ENCODE results near the gene PCBP4. TPM values are rescaled to one million over a fixed set of nuclear protein-coding genes. Genes with fewer than 3 reads are reported as not detected.

The PCBP4 gene
- total RNA-seq, 1 donor from 2014 or later: 37.1 TPM

DNA sequence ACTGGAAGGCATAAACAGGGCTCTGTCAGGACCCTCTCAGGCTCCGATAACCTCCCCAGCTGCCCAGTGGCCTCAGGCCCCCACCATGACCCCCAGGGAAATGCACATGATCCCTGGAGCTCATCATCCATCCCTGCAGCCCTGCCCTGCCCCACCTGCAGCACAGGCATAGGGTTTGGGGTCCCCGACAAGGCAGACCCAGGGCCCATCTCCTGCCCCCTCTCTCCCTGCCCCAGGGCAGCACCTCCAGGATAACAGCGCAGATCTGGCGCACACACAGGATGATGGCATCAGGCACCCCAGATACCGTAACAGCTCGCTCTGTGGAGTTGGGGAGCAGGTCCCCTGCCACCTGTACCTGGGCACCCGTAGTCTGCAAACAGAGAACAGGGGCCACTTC, 7.6 kb downstream of the PCBP4 start:
- TF ChIP-seq, protein P1, sequence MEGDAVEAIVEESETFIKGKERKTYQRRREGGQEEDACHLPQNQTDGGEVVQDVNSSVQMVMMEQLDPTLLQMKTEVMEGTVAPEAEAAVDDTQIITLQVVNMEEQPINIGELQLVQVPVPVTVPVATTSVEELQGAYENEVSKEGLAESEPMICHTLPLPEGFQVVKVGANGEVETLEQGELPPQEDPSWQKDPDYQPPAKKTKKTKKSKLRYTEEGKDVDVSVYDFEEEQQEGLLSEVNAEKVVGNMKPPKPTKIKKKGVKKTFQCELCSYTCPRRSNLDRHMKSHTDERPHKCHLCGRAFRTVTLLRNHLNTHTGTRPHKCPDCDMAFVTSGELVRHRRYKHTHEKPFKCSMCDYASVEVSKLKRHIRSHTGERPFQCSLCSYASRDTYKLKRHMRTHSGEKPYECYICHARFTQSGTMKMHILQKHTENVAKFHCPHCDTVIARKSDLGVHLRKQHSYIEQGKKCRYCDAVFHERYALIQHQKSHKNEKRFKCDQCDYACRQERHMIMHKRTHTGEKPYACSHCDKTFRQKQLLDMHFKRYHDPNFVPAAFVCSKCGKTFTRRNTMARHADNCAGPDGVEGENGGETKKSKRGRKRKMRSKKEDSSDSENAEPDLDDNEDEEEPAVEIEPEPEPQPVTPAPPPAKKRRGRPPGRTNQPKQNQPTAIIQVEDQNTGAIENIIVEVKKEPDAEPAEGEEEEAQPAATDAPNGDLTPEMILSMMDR (IDR thresholded peaks at IDR 0.05): no peak
- H3K36me3 ChIP-seq: no peaks in the 10 kb centered on the region
- H3K4me1 ChIP-seq: peaks cover 8% of the 10 kb centered on the region
- H3K9me3 ChIP-seq: no peaks in the 10 kb centered on the region
- H3K27ac ChIP-seq: no peak overlapping the region
- DNase-seq (no peak), ATAC-seq (no peak)
- intact Hi-C loops (cut with DNase I): no loop called here
- H3K4me3 ChIP-seq: no peak overlapping the region
- no peaks in the 10 kb centered on the region for H3K27me3 ChIP-seq

DNA sequence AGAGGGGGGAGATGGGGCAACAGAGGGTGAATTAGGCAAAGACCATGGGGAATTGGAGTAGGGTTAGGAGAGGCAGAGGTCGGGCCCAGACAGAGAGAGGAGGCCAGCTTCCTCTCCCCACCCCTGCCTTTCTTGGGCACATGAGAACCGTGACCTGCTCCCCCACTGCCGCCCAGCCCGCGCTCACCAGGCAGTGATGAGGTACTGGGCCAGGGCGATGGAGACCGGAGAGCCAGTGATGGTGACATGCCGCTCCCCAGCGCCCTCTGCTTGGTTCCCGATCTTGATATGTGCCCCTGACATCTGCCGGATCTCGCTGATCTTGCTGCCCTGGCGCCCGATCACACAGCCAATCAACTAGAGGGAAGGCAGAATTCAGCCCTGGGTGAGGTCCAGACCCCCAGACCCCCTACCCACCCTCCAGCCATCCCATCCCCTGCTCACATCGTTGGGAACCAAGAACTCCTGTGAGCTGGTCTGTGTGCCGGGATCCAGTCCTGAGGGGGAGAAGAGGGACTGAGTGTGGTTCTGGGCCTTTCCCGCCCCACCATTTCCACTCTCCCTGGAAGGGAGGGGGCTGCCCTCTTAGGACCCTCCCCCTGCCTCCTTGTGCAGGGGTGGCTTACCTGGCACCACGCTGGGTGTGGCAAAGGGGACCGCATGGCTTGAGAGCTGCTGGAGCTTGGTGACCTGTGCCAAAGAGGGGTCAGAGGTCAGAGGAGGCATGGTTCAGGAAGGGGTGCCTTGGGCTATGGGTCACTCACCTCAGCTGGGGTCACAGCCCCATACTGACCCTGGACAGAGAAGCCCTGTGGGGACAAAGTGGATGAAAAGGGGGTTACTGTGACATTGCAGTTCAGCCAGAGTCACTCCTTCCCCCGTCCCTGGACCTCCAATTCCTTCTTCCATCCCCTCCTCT, 8.4 kb downstream of the PCBP4 start:
- Histone ChIP-seq H3K36me3 (no peaks in the 10 kb centered on the region), H3K27ac (no peak overlapping the region), H3K9me3 (no peaks in the 10 kb centered on the region), H3K27me3 (no peaks in the 10 kb centered on the region), H3K4me3 (no peak overlapping the region), H3K4me1 (peaks cover 8% of the 10 kb centered on the region)
- no peak for DNase-seq
- TF ChIP-seq, protein P1 (IDR thresholded peaks at IDR 0.05): no peak
- intact Hi-C loops (cut with DNase I): no loop called here
- ATAC-seq: no peak

DNA sequence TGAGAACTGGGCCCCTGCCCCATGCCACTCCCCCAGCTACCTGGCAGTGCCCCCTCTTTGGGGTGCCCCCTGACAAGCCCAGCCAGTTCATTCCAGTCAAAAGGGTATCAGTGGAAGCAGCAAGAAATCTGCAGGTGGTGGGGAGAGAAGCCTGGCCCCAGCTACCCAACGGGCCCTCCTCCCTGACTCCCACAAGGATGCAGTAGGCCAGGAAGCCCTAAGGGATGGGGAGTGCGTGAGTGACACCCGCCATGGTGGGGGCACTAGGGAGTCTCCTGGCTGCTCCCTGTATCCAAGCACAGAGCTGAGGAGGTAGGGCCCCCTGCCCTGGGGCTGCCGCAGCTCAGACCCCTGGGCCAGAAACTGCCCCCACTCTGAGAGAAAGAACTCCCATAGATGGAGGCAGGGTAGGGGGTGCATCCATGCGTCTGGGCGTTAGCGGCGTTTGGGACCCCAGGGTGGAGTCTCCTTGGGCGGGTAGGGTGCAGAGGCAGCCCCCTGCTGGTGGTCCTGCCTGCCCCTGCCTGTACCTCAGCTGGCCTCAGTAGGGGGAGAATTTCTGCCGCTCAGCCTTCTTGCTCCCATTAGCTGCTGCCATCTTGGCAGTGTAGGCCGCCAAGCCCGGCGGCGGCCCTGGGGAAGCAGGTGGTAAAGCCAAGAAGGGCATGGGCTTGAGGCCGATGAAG, 9.6 kb downstream of the PCBP4 start:
- H3K27ac ChIP-seq: no peak overlapping the region
- H3K27me3 ChIP-seq: no peaks in the 10 kb centered on the region
- TF ChIP-seq, protein P1 (IDR thresholded peaks at IDR 0.05): no peak
- H3K4me1 ChIP-seq: peaks cover 8% of the 10 kb centered on the region
- intact Hi-C loops (cut with DNase I): no loop called here
- DNase-seq: no peak
- no peaks in the 10 kb centered on the region for H3K9me3 ChIP-seq
- ATAC-seq: no peak
- no peak overlapping the region for H3K4me3 ChIP-seq
- no peaks in the 10 kb centered on the region for H3K36me3 ChIP-seq

DNA sequence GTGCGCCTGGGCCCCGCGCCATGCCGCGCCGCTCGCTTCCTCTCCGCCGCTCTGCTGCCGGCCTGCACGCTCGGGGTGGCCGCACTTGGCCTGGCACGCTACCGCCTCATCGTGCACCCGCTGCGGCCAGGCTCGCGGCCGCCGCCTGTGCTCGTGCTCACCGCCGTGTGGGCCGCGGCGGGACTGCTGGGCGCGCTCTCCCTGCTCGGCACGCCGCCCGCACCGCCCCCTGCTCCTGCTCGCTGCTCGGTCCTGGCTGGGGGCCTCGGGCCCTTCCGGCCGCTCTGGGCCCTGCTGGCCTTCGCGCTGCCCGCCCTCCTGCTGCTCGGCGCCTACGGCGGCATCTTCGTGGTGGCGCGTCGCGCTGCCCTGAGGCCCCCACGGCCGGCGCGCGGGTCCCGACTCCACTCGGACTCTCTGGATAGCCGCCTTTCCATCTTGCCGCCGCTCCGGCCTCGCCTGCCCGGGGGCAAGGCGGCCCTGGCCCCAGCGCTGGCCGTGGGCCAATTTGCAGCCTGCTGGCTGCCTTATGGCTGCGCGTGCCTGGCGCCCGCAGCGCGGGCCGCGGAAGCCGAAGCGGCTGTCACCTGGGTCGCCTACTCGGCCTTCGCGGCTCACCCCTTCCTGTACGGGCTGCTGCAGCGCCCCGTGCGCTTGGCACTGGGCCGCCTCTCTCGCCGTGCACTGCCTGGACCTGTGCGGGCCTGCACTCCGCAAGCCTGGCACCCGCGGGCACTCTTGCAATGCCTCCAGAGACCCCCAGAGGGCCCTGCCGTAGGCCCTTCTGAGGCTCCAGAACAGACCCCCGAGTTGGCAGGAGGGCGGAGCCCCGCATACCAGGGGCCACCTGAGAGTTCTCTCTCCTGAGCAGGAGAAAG, 11.1 kb downstream of the PCBP4 start:
- no peaks in the 10 kb centered on the region for H3K9me3 ChIP-seq
- ATAC-seq (peak; percentile 71), DNase-seq (no peak)
- peak overlapping the region; percentile 43 for H3K4me3 ChIP-seq
- no peaks in the 10 kb centered on the region for H3K36me3 ChIP-seq
- peak overlapping the region; percentile 60 for H3K27ac ChIP-seq
- TF ChIP-seq, protein P1 (IDR thresholded peaks at IDR 0.05): peak; percentile 50
- intact Hi-C loops (cut with DNase I): no loop called here
- no peaks in the 10 kb centered on the region for H3K27me3 ChIP-seq
- H3K4me1 ChIP-seq: peaks cover 8% of the 10 kb centered on the region

DNA sequence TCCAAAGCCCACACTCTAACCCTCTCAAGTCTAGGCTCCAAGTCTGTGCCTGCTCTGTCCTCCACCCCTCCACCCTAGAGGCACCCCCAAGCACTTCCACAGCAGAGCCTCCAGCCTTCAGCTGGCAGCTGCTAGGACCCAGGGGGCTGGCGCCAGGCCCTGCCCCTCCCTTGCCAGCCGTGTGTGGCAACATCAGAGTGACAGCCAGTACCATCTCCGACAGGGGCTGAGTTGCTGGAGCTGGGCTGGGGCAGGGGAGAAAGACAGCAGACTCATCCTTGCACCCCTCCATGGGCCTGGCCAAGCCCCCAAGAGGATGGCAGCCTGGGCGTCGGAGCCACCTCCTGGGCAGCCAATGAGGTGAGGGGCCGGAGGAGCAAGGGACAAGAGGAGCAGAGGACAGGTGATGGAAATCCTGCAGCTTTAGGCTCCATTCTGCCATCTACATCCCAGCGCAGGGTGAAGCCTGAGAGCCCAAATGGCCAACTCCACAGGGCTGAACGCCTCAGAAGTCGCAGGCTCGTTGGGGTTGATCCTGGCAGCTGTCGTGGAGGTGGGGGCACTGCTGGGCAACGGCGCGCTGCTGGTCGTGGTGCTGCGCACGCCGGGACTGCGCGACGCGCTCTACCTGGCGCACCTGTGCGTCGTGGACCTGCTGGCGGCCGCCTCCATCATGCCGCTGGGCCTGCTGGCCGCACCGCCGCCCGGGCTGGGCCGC, 11.9 kb downstream of the PCBP4 start, which contains the start of gene GPR62:
GPR62 (plus strand) TSS at position 207 of the 718 bp plus-strand sequence; CDS start at position 479, 272 bp downstream.
- TF ChIP-seq, protein P1 (IDR thresholded peaks at IDR 0.05): no peak
- Histone ChIP-seq H3K27ac (peak within 1 kb of the TSS; percentile 60), H3K36me3 (no peaks in the 10 kb centered on the region), H3K9me3 (no peaks in the 10 kb centered on the region), H3K4me3 (peak within 1 kb of the TSS; percentile 43), H3K4me1 (peaks cover 8% of the 10 kb centered on the region), H3K27me3 (no peaks in the 10 kb centered on the region)
- peak; percentile 58 for DNase-seq
- intact Hi-C loops (cut with DNase I): no loop called here
- ATAC-seq: no peak
